Left ventricle myocardium inferior (tissue), 1 donor: Measurements from ENCODE around the gene AKAP8L. TPM values are rescaled to one million over a fixed set of nuclear protein-coding genes. Genes with fewer than 3 reads are reported as not detected.
A peak's percentile ranks its signal among the peaks of the same experiment; 100 is the strongest.

Source experiments
- DNase-seq: peaks from one replicate; pipeline ENCODE4 v3.0.0-alpha.2; 2020
- H3K27ac ChIP-seq: fragments of 200-600 bp; replicated peaks from 2 replicates; pipeline ENCODE4 v1.8.0; 2021
- H3K27me3 ChIP-seq: fragments of 200-600 bp; 2 replicates; pipeline ENCODE4 v1.8.0; 2021; ENCODE audit warnings: low read depth
- H3K36me3 ChIP-seq: fragments of 200-600 bp; 2 replicates; pipeline ENCODE4 v1.8.0; 2021
- H3K4me1 ChIP-seq: fragments of 200-600 bp; 2 replicates; pipeline ENCODE4 v1.8.0; 2021
- H3K4me3 ChIP-seq: fragments of 200-600 bp; 2 replicates; pipeline ENCODE4 v1.8.0; 2021; ENCODE audit warnings: mild to moderate bottlenecking, moderate library complexity
- H3K9me3 ChIP-seq: fragments of 200-600 bp; replicated peaks from 2 replicates; pipeline ENCODE4 v1.8.0; 2021
- intact Hi-C: fragments of 100-400 bp; cut with micrococcal nuclease; formaldehyde crosslinking; loops from one replicate; pipeline ENCODE4 v1.11.0; 2022
- total RNA-seq: library from RNA; stranded (reverse); fragmentation: NEBNext Ultra II Directional; extraction: Animal tissue kit (Norgen Biotek cat#: 25700); gene quantifications from one replicate; pipeline ENCODE4 v1.2.1, GENCODE V29; 2021
- TF ChIP-seq, protein P1 (sequence below): fragments of 200-600 bp; IDR thresholded peaks from 2 replicates; pipeline ENCODE4 v1.8.0; 2021; ENCODE audit warnings: antibody characterized with exemption, mild to moderate bottlenecking, borderline replicate concordance
- donor health status: DM: no; HTN: yes; CAD: no; lungs with severe emphysema.

The AKAP8L gene
- total RNA-seq, 1 donor from 2014 or later: 74.5 TPM

DNA sequence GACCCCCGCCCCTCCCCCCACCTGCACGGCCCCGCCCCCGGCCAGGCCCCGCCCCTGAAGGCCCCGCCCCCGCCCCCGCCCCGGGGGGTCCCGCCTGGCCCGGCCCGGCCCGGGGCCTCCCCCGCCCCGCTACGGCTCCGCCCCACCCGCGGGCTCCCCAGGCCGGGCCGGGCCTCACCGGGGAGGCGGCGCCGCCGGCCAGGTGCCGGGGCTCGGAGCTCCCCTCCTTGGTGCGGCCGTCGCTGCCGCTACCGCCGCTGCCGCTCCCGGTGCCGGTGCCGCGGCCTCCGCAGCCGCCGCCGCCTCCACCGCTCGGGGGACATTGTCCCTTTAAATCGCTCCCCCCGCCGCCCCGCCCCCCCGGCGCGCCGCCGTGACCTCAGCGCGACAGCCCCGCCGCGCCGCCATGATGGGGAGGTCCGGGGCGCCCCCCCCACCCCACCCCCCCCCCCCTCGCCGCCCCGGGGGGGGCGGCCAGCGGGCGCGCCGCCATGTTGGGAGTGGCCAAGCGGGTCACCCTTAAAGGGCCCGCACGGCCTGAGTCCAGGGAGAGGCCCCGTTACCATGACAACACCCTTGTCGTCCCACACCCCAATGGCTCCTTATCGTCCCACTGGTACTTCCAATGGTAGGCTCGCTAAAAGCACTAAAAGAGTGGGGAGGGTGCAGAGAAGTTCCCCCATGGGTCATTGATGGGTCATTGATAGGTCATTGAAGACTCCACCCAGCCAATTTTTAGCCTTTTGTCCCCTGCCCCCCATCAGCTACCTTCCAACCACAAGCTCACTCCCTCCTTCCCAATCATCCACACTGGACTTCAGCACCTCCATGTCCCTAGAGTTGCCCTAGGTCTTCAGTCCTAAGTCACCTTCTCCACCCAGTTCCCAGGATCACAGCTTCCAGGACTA, 31.1 kb upstream of the AKAP8L start, which contains the start of gene WIZ:
Gene WIZ (minus strand): TSS at position 337 of the 908 bp plus-strand sequence. CDS start 1,649 bp downstream, outside the sequence.
- Histone ChIP-seq H3K9me3 (no peaks in the 10 kb centered on the region), H3K27me3 (peaks cover 12% of the 10 kb centered on the region), H3K4me1 (peaks cover 45% of the 10 kb centered on the region), H3K36me3 (no peaks in the 10 kb centered on the region), H3K27ac (peak within 1 kb of the TSS; percentile 94), H3K4me3 (peak within 1 kb of the TSS; percentile 85)
- DNase-seq: peak; percentile 91
- TF ChIP-seq, protein P1, sequence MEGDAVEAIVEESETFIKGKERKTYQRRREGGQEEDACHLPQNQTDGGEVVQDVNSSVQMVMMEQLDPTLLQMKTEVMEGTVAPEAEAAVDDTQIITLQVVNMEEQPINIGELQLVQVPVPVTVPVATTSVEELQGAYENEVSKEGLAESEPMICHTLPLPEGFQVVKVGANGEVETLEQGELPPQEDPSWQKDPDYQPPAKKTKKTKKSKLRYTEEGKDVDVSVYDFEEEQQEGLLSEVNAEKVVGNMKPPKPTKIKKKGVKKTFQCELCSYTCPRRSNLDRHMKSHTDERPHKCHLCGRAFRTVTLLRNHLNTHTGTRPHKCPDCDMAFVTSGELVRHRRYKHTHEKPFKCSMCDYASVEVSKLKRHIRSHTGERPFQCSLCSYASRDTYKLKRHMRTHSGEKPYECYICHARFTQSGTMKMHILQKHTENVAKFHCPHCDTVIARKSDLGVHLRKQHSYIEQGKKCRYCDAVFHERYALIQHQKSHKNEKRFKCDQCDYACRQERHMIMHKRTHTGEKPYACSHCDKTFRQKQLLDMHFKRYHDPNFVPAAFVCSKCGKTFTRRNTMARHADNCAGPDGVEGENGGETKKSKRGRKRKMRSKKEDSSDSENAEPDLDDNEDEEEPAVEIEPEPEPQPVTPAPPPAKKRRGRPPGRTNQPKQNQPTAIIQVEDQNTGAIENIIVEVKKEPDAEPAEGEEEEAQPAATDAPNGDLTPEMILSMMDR: no peak
- intact Hi-C loops: no loop called here

DNA sequence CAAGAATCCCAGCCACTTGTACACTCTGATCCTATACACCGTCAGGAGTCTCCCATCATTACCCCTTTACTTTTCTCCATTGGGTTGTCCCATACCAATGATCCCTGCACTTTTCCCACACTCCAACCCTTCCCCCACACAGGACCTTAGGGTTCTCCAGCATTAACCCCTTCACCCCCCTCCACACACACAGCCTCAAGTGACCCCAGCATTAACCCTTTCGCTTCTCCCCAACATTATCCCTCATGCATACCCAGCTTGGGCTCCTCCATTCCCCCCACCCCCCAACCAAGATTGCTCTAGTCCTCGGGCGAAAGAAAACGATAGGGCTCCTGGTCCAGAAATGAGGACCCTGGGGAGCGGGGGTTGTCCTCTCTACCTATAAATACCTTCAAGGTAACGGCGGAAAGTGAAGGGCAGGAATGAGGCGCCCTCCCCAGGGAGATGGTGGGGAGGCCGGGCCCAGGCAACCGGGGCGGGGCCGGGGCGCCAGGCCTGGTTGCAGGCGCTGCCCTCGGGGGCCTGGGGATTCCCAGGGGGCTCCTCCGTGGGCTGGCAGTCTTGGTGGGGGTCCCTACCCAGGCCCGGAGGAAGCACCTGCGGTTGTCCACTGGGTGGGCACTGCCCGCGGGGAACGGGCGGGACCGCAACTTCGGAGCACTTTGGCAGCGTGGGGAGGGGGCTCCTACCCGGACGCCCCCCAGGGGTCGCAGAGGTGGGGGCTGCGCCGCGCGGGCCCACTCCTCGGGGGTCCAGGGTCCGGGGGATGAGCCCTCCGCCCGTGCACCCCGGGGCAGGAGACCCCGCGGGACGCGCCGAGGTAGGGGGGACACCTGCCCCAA, 30.2 kb upstream of the AKAP8L start:
- no peak for DNase-seq
- H3K4me1 ChIP-seq: peaks cover 54% of the 10 kb centered on the region
- H3K4me3 ChIP-seq: peak overlapping the region; percentile 85
- no peaks in the 10 kb centered on the region for H3K9me3 ChIP-seq
- peaks cover 4% of the 10 kb centered on the region for H3K27me3 ChIP-seq
- peak overlapping the region; percentile 94 for H3K27ac ChIP-seq
- TF ChIP-seq, protein P1: no peak
- H3K36me3 ChIP-seq: no peaks in the 10 kb centered on the region
- intact Hi-C loops: no loop called here

DNA sequence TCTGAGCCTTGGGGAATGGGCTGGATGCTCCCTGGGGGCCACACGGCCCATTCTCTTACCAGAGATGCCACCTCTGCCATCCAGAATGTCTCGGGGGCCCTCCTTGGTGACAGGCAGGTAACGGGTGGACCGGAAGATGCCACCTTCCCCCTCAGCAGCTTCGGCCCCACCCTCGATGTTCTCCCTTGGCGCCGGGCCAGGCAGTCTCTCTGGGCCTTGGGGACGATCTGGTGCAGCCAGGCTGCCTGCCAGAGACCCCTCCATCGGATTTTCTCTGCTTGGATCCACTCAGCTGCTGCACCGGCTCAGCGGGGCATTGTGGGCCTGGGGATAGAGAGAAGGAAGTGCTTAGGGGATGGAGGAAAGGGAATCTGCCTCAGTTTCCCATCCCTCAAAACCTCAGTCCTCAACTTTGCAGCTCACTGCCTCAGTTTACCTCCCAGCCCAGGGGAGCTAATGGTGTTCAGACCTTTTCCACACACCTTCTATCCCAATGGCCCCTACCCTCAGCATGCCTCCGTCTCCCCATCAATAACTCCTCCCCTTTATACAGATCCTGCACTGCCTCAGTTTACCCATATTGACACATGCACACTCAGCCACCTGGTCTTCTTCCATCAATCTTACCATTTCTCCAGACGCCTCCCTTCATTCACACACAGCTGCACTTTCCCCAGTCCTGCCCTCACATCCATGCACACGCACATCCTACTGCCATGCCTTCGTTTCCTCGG, 29.4 kb upstream of the AKAP8L start:
- Histone ChIP-seq H3K27ac (peak overlapping the region; percentile 94), H3K9me3 (no peaks in the 10 kb centered on the region), H3K4me1 (peaks cover 57% of the 10 kb centered on the region), H3K27me3 (no peaks in the 10 kb centered on the region), H3K36me3 (no peaks in the 10 kb centered on the region), H3K4me3 (peak overlapping the region; percentile 85)
- TF ChIP-seq, protein P1: no peak
- intact Hi-C loops: no loop called here
- DNase-seq: no peak

DNA sequence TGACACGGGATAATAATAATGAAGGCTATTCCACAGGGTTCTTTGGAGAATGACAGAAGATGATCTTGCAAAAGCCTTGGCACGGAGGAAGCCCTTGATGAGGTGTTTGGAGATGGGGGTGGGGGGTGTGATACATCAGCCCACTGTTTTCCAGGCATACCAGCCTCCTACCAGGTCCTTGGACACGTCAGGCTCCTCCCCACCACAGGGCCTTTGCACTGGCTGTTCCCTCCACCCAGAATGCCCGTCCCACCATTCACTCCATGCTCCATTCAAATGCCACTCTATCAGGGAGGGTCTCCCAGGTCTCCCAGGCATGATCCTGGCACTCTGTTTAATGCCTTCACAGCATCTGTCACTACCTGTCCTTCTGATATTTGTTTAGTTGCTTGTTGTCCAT, 28.3 kb upstream of the AKAP8L start:
- TF ChIP-seq, protein P1: no peak
- H3K4me1 ChIP-seq: peaks cover 61% of the 10 kb centered on the region
- H3K4me3 ChIP-seq: no peak overlapping the region
- H3K9me3 ChIP-seq: no peaks in the 10 kb centered on the region
- peak overlapping the region; percentile 94 for H3K27ac ChIP-seq
- intact Hi-C loops: no loop called here
- H3K36me3 ChIP-seq: no peaks in the 10 kb centered on the region
- no peak for DNase-seq
- H3K27me3 ChIP-seq: no peaks in the 10 kb centered on the region

DNA sequence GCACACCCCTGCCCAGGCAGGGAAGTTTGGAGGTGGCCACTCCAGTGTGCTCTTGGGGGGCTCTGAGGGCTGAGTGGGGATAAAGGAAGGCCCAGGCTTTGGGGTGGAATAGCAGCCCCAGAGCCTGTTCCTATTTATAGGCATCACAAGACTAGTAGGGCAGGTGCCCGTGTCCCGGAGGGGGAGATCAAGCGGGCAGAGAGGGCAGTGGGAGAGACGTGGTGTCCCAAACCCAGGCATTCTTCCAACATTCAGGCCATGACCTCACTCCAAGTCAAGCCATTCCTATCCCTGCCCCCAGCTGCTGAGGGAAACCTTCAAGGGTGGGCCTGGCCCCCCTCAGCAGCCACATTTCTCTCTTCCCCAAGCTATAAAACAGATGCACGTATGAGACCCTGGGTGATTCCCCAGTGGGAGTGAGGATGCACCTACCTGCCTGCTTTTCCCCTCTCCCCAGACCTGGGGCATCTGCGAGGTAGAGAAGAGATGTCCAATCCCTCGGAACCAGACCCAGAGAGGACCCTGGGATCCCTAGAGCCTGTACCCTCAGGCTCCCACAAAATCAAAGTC, 27.1 kb upstream of the AKAP8L start:
- peak; percentile 77 for DNase-seq
- TF ChIP-seq, protein P1: no peak
- H3K4me3 ChIP-seq: no peak overlapping the region
- intact Hi-C loops: no loop called here
- no peaks in the 10 kb centered on the region for H3K27me3 ChIP-seq
- H3K4me1 ChIP-seq: peaks cover 62% of the 10 kb centered on the region
- H3K27ac ChIP-seq: peak overlapping the region; percentile 94
- no peaks in the 10 kb centered on the region for H3K36me3 ChIP-seq
- H3K9me3 ChIP-seq: no peaks in the 10 kb centered on the region
